Gastroesophageal sphincter (tissue), 4 donors: ENCODE data around the gene RFPL2. TPM values are rescaled to one million over a fixed set of nuclear protein-coding genes. Genes with fewer than 3 reads are reported as not detected.

ENCODE experiments used
- ATAC-seq: fragments of 150-250 bp; one replicate; pipeline ENCODE4 v1.9.1; 2016; ENCODE audit warnings: mild to moderate bottlenecking, moderate library complexity
- H3K27ac ChIP-seq, 4 donors: fragments of 200-600 bp; sonication (generic) in 3 of 4; 1 replicate in 3 of 4; 2 replicates in 1 of 4; pipeline ENCODE4 v1.5.1; 2016 to 2019
- H3K27me3 ChIP-seq: fragments of 200-600 bp; sonication (generic); one replicate; pipeline ENCODE4 v1.5.1; 2019
- H3K36me3 ChIP-seq, 2 donors: fragments of 200-600 bp; sonication (generic); one replicate each; pipeline ENCODE4 v1.5.1; 2019; ENCODE audit warnings: control low read depth in 1 of 2
- H3K4me1 ChIP-seq, 3 donors: fragments of 200-600 bp; sonication (generic); 1 replicate in 2 of 3; 2 replicates in 1 of 3; pipeline ENCODE4 v1.5.1; 2016 to 2019; ENCODE audit warnings: control low read depth in 2 of 3
- H3K4me3 ChIP-seq, 2 donors: fragments of 200-600 bp; sonication (generic); one replicate each; pipeline ENCODE4 v1.5.1; 2019; ENCODE audit warnings: mild to moderate bottlenecking in 1 of 2, moderate library complexity in 1 of 2
- H3K9me3 ChIP-seq, 3 donors: fragments of 200-600 bp; sonication (generic); one replicate each; pipeline ENCODE4 v1.5.1; 2017 to 2019; ENCODE audit warnings: control low read depth in 2 of 3
- EP300 ChIP-seq: sonication (generic); formaldehyde crosslinking; IDR thresholded peaks from one replicate; pipeline ENCODE4 v1.6.1; 2017; ENCODE audit warnings: antibody characterized with exemption, mild to moderate bottlenecking
- POLR2A ChIP-seq, 2 donors: fragments of 450-650 bp; IDR thresholded peaks; one replicate each; pipeline ENCODE4 v1.6.1; 2017; ENCODE audit warnings: antibody characterized with exemption in 2 of 2, mild to moderate bottlenecking in 2 of 2, moderate library complexity in 1 of 2
- POLR2AphosphoS5 ChIP-seq: sonication (generic); formaldehyde crosslinking; IDR thresholded peaks from one replicate; pipeline ENCODE4 v1.6.1; 2017; ENCODE audit warnings: antibody characterized with exemption
- WGBS, 2 donors: methylation state at CpG; one replicate each; pipeline ENCODE4 v1.1.5; 2018; ENCODE audit warnings: low coverage in 1 of 2; 5-methylcytosine and 5-hydroxymethylcytosine counted together
- total RNA-seq, 4 donors: library from RNA; depleted of rRNA; stranded (reverse); fragments of >200 nt; gene quantifications; one replicate each; pipeline ENCODE4 v1.1.0, GENCODE V29; 2016
- TF ChIP-seq, protein P1 (sequence below), 4 experiments: fragments of 200-600 bp in 2 of 4; fragments of 450-650 bp in 2 of 4; sonication (generic) in 1 of 4; IDR thresholded peaks; one replicate each; pipeline ENCODE4 v1.5.1; 2017 to 2019; ENCODE audit warnings: antibody characterized with exemption in 4 of 4, mild to moderate bottlenecking in 2 of 4, moderate library complexity in 2 of 4

RFPL2 gene
- total RNA-seq, 4 donors from 2014 or later, result 0.15 TPM; not detected in 3

DNA sequence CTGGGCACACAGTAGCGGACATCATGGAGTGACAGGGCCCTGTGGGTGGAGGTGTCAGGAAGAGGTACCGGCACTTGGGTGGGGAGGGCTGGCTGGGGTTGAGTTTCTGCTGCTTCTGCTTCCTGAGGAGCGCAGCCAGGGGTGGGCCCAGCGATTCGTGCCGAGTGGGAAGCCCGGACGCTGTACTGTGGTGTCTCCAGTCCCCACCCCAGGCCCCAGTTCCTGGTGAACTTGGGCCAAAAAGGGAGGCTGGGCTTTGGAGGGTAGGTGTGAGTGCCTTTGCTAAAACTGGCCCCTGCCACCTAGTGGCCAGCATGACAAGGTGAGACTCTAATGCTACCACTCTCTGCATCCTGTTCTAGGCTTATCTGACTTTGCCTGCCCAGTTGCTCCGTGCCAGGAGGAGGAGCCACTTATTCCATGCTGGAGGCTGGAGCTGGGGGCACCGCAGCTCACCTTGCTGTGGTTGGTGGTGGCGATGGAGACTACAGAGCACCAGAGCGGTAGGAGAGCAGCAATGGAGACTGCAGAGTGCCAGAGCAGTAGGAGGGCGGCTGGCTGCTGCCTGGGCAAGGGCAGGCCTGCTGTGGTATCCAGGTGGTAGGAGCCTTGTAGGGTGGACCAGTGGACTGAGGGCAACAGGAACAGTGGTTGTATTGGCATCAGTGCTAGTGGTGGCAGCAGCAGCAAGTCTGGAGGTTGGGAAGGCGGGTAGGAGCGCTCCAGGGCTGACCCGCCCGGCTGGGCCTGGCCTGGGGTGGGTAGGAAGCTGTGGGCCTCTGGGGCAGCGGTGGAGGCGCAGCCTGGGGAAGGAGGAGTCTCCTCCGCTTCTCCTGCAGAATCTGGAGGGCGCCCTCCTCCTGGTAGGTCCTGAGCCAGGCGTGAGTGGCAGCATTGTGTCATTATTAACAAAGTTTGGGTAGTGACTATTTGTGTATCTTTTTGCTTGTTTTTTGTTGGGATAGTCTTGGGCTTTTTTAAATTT, 2.2 kb upstream of the RFPL2 start:
- Histone ChIP-seq H3K4me3 (no peak overlapping the region), H3K27me3 (peaks cover 48% of the 10 kb centered on the region), H3K4me1 (peaks cover 0 to 10% (median 0%) of the 10 kb centered on the region in 3 donors), H3K27ac (no peak overlapping the region), H3K9me3 (no peaks in the 10 kb centered on the region), H3K36me3 (no peaks in the 10 kb centered on the region)
- WGBS, 2 donors, result 91% methylated on average over 7 of the region's 22 CpGs; no CpG with 5 or more reads in 1 of the 2 donors
- ATAC-seq, result no peak
- no peak for TF ChIP-seq POLR2AphosphoS5
- TF ChIP-seq POLR2A (IDR thresholded peaks at IDR 0.05), result no peak
- no peak for TF ChIP-seq EP300
- TF ChIP-seq, protein P1, sequence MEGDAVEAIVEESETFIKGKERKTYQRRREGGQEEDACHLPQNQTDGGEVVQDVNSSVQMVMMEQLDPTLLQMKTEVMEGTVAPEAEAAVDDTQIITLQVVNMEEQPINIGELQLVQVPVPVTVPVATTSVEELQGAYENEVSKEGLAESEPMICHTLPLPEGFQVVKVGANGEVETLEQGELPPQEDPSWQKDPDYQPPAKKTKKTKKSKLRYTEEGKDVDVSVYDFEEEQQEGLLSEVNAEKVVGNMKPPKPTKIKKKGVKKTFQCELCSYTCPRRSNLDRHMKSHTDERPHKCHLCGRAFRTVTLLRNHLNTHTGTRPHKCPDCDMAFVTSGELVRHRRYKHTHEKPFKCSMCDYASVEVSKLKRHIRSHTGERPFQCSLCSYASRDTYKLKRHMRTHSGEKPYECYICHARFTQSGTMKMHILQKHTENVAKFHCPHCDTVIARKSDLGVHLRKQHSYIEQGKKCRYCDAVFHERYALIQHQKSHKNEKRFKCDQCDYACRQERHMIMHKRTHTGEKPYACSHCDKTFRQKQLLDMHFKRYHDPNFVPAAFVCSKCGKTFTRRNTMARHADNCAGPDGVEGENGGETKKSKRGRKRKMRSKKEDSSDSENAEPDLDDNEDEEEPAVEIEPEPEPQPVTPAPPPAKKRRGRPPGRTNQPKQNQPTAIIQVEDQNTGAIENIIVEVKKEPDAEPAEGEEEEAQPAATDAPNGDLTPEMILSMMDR (IDR thresholded peaks at IDR 0.05), result peak in 3 of 4 experiments; percentile 24 to 39 (median 35)

DNA sequence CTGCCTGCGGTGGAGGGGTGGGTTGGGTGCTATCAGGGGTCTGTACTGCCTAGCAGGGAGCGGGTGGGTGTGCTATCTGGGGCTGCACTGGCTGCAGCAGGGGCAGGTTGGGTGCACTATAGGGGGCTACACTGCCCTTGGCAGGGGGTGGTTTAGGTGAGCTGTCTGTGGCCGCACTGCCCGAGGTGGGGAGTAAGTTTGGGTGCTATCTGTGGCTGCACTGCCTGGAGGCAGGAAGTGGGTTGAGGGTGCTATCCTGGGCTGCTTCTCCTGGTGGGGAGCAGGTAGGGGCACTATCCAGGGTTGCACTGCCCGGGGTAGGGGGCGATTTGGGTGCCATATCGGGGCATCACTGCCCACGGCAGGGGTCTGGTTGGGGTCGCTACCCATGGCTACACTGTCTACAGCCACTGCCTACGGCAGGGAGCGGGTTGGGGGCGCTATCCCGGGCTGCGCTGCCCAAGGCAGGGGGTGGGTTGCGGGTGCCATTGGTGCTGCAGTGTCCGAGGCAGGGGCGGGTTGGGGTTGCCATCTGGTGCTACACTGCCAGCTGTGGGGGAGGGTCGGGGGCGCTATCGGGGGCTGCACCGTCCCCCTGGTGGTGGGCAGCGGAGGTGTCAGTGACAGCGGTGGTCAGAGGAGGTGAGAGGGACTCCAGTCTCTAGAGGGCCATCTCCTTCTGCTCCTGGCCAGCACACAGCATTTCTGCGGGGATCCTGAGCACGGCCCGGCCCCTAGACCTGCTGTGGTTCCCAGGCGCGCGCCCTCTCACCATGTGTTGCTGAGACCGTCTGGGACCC, 1.3 kb upstream of the RFPL2 start:
- no peaks in the 10 kb centered on the region for H3K36me3 ChIP-seq
- H3K4me1 ChIP-seq, result peaks cover 0 to 10% (median 0%) of the 10 kb centered on the region in 3 donors
- H3K4me3 ChIP-seq, result no peak overlapping the region
- H3K9me3 ChIP-seq, result no peaks in the 10 kb centered on the region
- no peak overlapping the region for H3K27ac ChIP-seq
- TF ChIP-seq, protein P1 (IDR thresholded peaks at IDR 0.05), result no peak
- TF ChIP-seq POLR2AphosphoS5 (no peak), EP300 (no peak), POLR2A (IDR thresholded peaks at IDR 0.05) (no peak)
- ATAC-seq, result no peak
- peaks cover 53% of the 10 kb centered on the region for H3K27me3 ChIP-seq
- no CpG with 5 or more reads among the region's 30 CpGs for WGBS, 2 donors

DNA sequence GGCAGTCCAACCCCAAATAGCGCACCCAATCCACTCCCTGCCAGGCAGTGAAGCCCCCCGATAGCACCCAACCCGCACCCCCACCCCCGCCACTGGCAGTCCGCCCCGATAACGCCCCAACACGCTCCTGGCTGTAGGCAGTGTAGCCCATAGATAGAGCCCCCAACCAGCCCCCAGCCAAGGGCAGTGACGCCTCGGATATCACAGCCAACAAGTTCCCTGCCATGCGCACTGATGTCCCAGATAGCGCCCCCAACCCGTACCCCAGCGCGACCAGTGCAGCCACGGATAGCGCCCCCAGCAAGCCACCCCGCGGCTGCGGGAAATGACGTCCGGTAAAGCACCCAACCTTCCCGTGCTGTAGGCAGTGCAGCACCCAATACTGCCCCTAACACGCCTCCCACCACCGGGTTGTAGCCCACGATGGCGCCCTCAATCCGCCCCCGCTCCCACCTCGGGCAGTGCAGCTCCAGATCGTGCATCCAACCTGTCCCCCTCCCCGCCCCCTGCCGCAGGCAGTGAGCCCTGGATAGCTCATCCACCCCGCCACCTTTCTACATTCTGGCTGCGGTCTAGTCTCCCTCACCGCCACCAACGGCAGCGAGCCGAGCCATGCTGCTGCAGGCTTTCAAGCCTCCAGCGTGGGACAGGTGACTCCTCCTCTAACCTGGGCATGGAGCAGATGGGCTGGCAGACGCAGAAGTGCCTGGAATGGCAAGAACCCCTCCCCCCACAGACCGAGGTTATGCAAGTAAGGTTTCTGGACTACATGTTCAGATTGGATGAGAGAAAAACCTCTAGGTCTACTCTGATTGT, 625 bp downstream of the RFPL2 start:
- no peaks in the 10 kb centered on the region for H3K36me3 ChIP-seq
- WGBS, 2 donors, result 20 to 51% methylated on average over 6 to 7 of the region's 42 CpGs
- H3K27ac ChIP-seq, result no peak overlapping the region
- H3K27me3 ChIP-seq, result peaks cover 66% of the 10 kb centered on the region
- no peak for ATAC-seq
- peak overlapping the region in 1 of 2 donors; percentile 19 for H3K4me3 ChIP-seq
- no peaks in the 10 kb centered on the region for H3K9me3 ChIP-seq
- TF ChIP-seq, protein P1 (IDR thresholded peaks at IDR 0.05), result no peak
- TF ChIP-seq POLR2AphosphoS5, result no peak
- TF ChIP-seq EP300, result no peak
- no peak for TF ChIP-seq POLR2A (IDR thresholded peaks at IDR 0.05)
- H3K4me1 ChIP-seq, result peaks cover 0 to 10% (median 0%) of the 10 kb centered on the region in 3 donors

DNA sequence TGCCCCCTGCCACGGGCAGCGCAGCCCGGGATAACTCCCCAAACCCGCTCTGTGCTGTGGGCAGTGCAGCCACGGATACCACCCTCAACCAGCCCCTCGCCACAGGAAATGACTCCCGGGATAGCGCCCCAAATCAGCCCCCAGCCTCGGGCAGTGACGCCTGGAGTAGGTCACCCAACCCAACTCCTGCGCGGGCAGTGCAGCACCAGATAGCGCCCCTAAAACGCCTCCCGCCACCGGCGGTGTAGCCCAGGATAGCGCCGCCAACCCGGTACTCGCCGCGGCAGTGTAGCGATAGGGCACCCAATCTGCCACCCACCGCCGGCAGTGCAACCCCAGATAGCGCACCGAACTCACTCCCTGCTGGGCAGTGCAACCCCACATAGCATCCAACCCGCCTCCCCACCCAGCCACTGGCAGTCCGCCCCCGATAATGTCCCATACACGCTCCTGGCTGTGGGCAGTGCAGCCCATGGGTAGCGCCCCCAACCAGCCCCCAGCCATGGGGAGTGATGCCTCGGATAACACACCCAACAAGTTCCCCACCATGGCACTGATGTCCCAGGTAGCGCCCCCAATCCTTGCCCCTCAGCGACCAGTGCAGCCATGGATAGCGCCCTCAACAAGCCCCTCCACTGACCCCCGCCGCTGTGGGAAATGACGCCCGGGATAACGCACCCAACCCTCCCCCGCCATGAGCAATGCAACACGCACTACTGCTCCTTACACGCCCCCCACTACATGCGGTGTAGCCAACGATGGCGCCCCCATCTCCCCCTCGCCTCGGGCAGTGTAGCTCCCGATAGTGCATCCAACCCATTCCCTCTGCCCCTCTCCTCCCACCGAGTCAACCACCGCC, 1.5 kb downstream of the RFPL2 start:
- no peak overlapping the region for H3K27ac ChIP-seq
- H3K9me3 ChIP-seq, result no peaks in the 10 kb centered on the region
- 20 to 76% methylated on average over 3 to 8 of the region's 53 CpGs for WGBS, 2 donors
- no peak for ATAC-seq
- peaks cover 75% of the 10 kb centered on the region for H3K27me3 ChIP-seq
- H3K4me3 ChIP-seq, result peak overlapping the region in 1 of 2 donors; percentile 25
- H3K4me1 ChIP-seq, result peaks cover 0 to 10% (median 0%) of the 10 kb centered on the region in 3 donors
- TF ChIP-seq POLR2A (IDR thresholded peaks at IDR 0.05) (no peak), POLR2AphosphoS5 (no peak), EP300 (no peak)
- TF ChIP-seq, protein P1 (IDR thresholded peaks at IDR 0.05), result no peak
- H3K36me3 ChIP-seq, result no peaks in the 10 kb centered on the region
